HG02852 (cell line): ENCODE results near the gene RNF148.
"Not testable (repeated sequence)": the region's sequence is repeated elsewhere in the genome, so short reads cannot be mapped to it uniquely, and the experiment has no call there.

Experiments
- ATAC-seq: cut with Tn5 transposase; IDR thresholded peaks from one replicate; pipeline ENCODE4 v1.9.1; 2021; ENCODE audit warnings: mild to moderate bottlenecking, moderate library complexity; ENCODE audit not compliant: unreplicated experiment

Gene RNF148

GRCh38 chr7:122691569-122692235 is 11.0 kb downstream of the RNF148 start:
- ATAC-seq = no peak

GRCh38 chr7:122689346-122690109 is 13.2 kb downstream of the RNF148 start:
- ATAC-seq = no peak

- no peak for ATAC-seq
These were observed 14.2 kb downstream of the RNF148 start for GRCh38 chr7:122688400-122688998.

GRCh38 chr7:122686360-122686878 is 16.3 kb downstream of the RNF148 start:
- ATAC-seq = no peak

GRCh38 chr7:122684504-122684903 is 18.2 kb downstream of the RNF148 start:
- ATAC-seq = no peak

- no peak for ATAC-seq
These were observed 19.7 kb downstream of the RNF148 start for GRCh38 chr7:122682815-122683550.

GRCh38 chr7:122681186-122681585 is 21.5 kb downstream of the RNF148 start:
- not testable (repeated sequence) for ATAC-seq

- no peak for ATAC-seq
These were observed 22.9 kb downstream of the RNF148 start for GRCh38 chr7:122679813-122680212.

GRCh38 chr7:122679269-122679709 is 23.4 kb downstream of the RNF148 start:
- not testable (repeated sequence) for ATAC-seq

GRCh38 chr7:122677149-122677548 is 25.6 kb downstream of the RNF148 start:
- no peak for ATAC-seq

- ATAC-seq = no peak
These were observed 26.3 kb downstream of the RNF148 start for GRCh38 chr7:122676466-122676865.

- ATAC-seq = no peak
These were observed 27.1 kb downstream of the RNF148 start for GRCh38 chr7:122675621-122676020.

GRCh38 chr7:122675011-122675410 is 27.7 kb downstream of the RNF148 start:
- no peak for ATAC-seq

- ATAC-seq = no peak
These were observed 28.2 kb downstream of the RNF148 start for GRCh38 chr7:122674502-122674901.

- ATAC-seq = no peak
These were observed 28.8 kb downstream of the RNF148 start for GRCh38 chr7:122673951-122674350.

GRCh38 chr7:122672536-122672935 is 30.2 kb downstream of the RNF148 start:
- ATAC-seq = no peak

- no peak for ATAC-seq
These were observed 39.0 kb downstream of the RNF148 start for GRCh38 chr7:122663733-122664132.

- no peak for ATAC-seq
These were observed 43.9 kb downstream of the RNF148 start for GRCh38 chr7:122658856-122659255.

- ATAC-seq = no peak
These were observed 49.0 kb downstream of the RNF148 start for GRCh38 chr7:122653685-122654084.

- no peak for ATAC-seq
These were observed 49.8 kb downstream of the RNF148 start for GRCh38 chr7:122652876-122653275.
